Measurements from ENCODE around the gene KLF12. TPM values are rescaled to one million over a fixed set of nuclear protein-coding genes. Genes with fewer than 3 reads are reported as not detected.

KLF12 gene
- 1 to 10 TPM; 3.1 to 5.5 (median 3.2) TPM for total RNA-seq

DNA sequence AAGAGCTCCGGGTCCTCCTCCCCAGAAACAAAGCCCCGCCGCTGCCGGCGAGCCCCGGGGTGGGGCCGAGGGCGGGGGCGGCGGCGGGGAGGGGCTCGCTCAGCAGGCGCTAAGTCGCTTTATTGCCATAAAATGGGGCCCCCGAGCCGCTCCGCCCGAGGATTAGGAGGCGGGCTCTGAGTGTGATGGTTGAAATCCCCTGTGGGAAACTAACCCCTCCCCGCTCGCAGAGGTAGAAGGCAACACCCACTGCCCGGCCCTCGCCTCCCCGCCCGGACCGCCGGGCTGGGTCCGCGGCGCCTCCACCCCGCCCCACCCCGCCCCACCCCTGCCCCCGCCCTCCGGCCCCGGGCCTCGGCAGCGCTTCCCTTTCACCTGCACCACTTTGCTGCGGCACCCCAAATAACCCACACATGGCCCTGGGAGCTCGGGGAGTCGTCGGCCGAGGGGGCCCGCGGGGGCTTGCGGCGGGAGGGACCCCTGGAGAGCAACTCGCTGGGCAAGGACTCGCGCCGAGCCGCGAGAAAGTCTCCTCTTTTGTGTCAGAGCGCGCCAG lies at the start of gene KLF12:
Gene KLF12, minus strand, starts transcription at position 184 of the 556 bp plus-strand sequence.
- peak within 1 kb of the TSS; percentile 68 for H3K4me3 ChIP-seq (ENCODE audit: low read depth, poor library complexity, severe bottlenecking)
- DNase-seq (ENCODE audit: low spot score in 2 of 2): peak; percentile 78 to 95
- 1 to 3% methylated on average over 14 to 36 of the region's 54 CpGs for WGBS, 2 donors
- intact Hi-C loops (cut with DNase I; ENCODE audit: low total_unique reads): loop anchor here (10.0 kb wide), 1 partner anchor 151 kb away; no protein-coding TSS in a partner anchor
- TF ChIP-seq, protein P1, sequence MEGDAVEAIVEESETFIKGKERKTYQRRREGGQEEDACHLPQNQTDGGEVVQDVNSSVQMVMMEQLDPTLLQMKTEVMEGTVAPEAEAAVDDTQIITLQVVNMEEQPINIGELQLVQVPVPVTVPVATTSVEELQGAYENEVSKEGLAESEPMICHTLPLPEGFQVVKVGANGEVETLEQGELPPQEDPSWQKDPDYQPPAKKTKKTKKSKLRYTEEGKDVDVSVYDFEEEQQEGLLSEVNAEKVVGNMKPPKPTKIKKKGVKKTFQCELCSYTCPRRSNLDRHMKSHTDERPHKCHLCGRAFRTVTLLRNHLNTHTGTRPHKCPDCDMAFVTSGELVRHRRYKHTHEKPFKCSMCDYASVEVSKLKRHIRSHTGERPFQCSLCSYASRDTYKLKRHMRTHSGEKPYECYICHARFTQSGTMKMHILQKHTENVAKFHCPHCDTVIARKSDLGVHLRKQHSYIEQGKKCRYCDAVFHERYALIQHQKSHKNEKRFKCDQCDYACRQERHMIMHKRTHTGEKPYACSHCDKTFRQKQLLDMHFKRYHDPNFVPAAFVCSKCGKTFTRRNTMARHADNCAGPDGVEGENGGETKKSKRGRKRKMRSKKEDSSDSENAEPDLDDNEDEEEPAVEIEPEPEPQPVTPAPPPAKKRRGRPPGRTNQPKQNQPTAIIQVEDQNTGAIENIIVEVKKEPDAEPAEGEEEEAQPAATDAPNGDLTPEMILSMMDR (IDR thresholded peaks at IDR 0.05): no peak
- no peak for TF ChIP-seq POLR2A (IDR thresholded peaks at IDR 0.05)

- 84 to 85% methylated on average over 1 of the region's 1 CpG for WGBS, 2 donors
- no peak for DNase-seq (ENCODE audit: low spot score in 2 of 2)
- intact Hi-C loops (cut with DNase I; ENCODE audit: low total_unique reads): no loop called here
- TF ChIP-seq, protein P1 (IDR thresholded peaks at IDR 0.05): no peak
- no peak for TF ChIP-seq POLR2A (IDR thresholded peaks at IDR 0.05)
- no peak overlapping the region for H3K4me3 ChIP-seq (ENCODE audit: low read depth, poor library complexity, severe bottlenecking)
Observed at GRCh38 chr13:74182491-74182890, 48.3 kb upstream of the KLF12 start.

GRCh38 chr13:74174810-74175209 lies 40.6 kb upstream of the KLF12 start:
- no peak overlapping the region for H3K4me3 ChIP-seq (ENCODE audit: low read depth, poor library complexity, severe bottlenecking)
- no peak for TF ChIP-seq POLR2A (IDR thresholded peaks at IDR 0.05)
- TF ChIP-seq, protein P1 (IDR thresholded peaks at IDR 0.05): no peak
- intact Hi-C loops (cut with DNase I; ENCODE audit: low total_unique reads): no loop called here
- WGBS, 2 donors: 59 to 62% methylated on average over 2 of the region's 2 CpGs
- DNase-seq (ENCODE audit: low spot score in 2 of 2): no peak

DNA sequence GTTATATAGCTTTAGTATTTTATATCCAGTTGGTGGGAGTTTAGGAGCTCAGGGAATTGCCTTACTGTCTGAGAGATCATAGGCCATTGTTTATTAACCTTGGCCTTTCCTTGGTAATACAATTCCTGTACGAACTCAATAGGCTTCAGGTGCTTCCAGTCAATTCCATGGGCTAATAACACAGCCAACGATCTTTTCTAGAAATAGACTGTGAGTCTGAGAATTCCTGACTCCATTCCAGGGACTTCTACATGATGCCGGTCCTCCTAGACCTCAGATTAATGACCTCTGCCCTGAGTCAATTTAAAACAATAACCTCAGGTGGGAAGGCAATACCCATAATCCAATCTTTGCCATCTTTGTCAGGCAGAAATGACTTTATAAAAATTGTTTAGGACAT lies 39.6 kb upstream of the KLF12 start:
- WGBS, 2 donors: 85 to 86% methylated on average over 3 of the region's 3 CpGs
- no peak for DNase-seq (ENCODE audit: low spot score in 2 of 2)
- TF ChIP-seq POLR2A (IDR thresholded peaks at IDR 0.05): no peak
- TF ChIP-seq, protein P1 (IDR thresholded peaks at IDR 0.05): no peak
- no peak overlapping the region for H3K4me3 ChIP-seq (ENCODE audit: low read depth, poor library complexity, severe bottlenecking)
- intact Hi-C loops (cut with DNase I; ENCODE audit: low total_unique reads): no loop called here

DNA sequence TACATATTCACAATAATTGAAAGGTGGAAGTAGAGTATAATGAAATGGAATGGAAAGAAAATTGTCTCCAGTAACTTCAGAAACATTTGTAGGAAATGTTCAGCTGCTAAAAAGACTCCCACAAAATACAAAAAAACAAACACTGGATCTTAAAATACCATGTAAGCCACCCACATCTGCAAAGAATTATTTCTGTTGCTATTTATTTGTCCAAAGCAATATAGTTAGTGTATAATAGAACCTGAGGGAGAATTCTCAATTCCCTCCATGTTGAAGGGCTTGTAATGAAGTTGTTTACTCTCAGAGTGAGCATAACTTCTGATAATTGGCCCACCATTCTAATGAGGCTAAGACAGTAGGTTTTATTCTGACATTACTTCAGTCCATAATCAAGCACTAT lies 37.4 kb upstream of the KLF12 start:
- DNase-seq (ENCODE audit: low spot score in 2 of 2): no peak
- intact Hi-C loops (cut with DNase I; ENCODE audit: low total_unique reads): no loop called here
- TF ChIP-seq, protein P1 (IDR thresholded peaks at IDR 0.05): no peak
- TF ChIP-seq POLR2A (IDR thresholded peaks at IDR 0.05): no peak
- H3K4me3 ChIP-seq (ENCODE audit: low read depth, poor library complexity, severe bottlenecking): no peak overlapping the region

- no peak for TF ChIP-seq POLR2A (IDR thresholded peaks at IDR 0.05)
- TF ChIP-seq, protein P1 (IDR thresholded peaks at IDR 0.05): no peak
- H3K4me3 ChIP-seq (ENCODE audit: low read depth, poor library complexity, severe bottlenecking): no peak overlapping the region
- 30 to 50% methylated on average over 1 of the region's 1 CpG for WGBS, 2 donors
- intact Hi-C loops (cut with DNase I; ENCODE audit: low total_unique reads): no loop called here
- DNase-seq (ENCODE audit: low spot score in 2 of 2): no peak
Observed at GRCh38 chr13:74169676-74170075, 35.5 kb upstream of the KLF12 start.
